Panc1 (cell line): ENCODE measurements around the gene VPS4B. TPM values are rescaled to one million over a fixed set of nuclear protein-coding genes. Genes with fewer than 3 reads are reported as not detected.
A peak's percentile ranks its signal among the peaks of the same experiment; 100 is the strongest.

Source experiments
- ATAC-seq: fragments of 200-7000 bp; cut with Tn5 transposase; 2 replicates; pipeline ENCODE4 v1.9.1; 2020; ENCODE audit warnings: mild to moderate bottlenecking, moderate library complexity
- BruUV-seq: library from RNA; stranded (reverse); fragments of 400-500 nt; replicated peaks from 2 replicates; lab custom pipeline; 2021; lab: Mats Ljungman, UMichigan
- CTCF ChIA-PET: fragments of 300-600 bp; sonication (Branson Sonifier 250); formaldehyde crosslinking; loops from one replicate; lab custom pipeline; 2022; ENCODE audit warnings: antibody characterized with exemption; lab: Charles Lee
- POLR2A ChIA-PET: fragments of 300-600 bp; sonication (Branson Sonifier 250); formaldehyde crosslinking; loops from one replicate; lab custom pipeline; 2022; ENCODE audit warnings: antibody characterized with exemption; lab: Charles Lee
- DNase-seq: peaks from one replicate; pipeline ENCODE4 v3.0.0-alpha.2; 2010; ENCODE audit warnings: low read depth, low spot score
- H3K27ac ChIP-seq: 2 replicates; pipeline ENCODE4 v1.5.1; 2011; ENCODE audit warnings: mild to moderate bottlenecking, low read length, inconsistent platforms
- H3K27me3 ChIP-seq: fragments of 200-500 bp; sonication (Bioruptor generic); 2 replicates; pipeline ENCODE4 v1.6.0; 2014; ENCODE audit warnings: low read length, inconsistent platforms; ENCODE audit not compliant: control insufficient read depth, insufficient read depth
- H3K36me3 ChIP-seq: fragments of 200-500 bp; sonication (Bioruptor generic); 2 replicates; pipeline ENCODE4 v1.5.1; 2014; ENCODE audit warnings: inconsistent platforms, mild to moderate bottlenecking, low read length, moderate library complexity; ENCODE audit not compliant: control insufficient read depth, insufficient read depth
- H3K4me1 ChIP-seq: 2 replicates; pipeline ENCODE4 v1.5.1; 2011; ENCODE audit warnings: inconsistent platforms, mild to moderate bottlenecking, low read length, moderate library complexity; ENCODE audit not compliant: control insufficient read depth, insufficient read depth
- H3K4me3 ChIP-seq, 2 experiments: 2 replicates each; pipeline ENCODE4 v1.5.1; 2011 to 2012; ENCODE audit warnings: low read depth in 2 of 2, low read length in 2 of 2, mild to moderate bottlenecking in 2 of 2, inconsistent platforms in 1 of 2, moderate library complexity in 1 of 2
- H3K9me3 ChIP-seq: fragments of 200-500 bp; sonication (Bioruptor generic); 2 replicates; pipeline ENCODE4 v1.5.1; 2014; ENCODE audit warnings: low read depth, mild to moderate bottlenecking, inconsistent platforms, low read length, moderate library complexity; ENCODE audit not compliant: control insufficient read depth, insufficient read depth
- CTCF ChIP-seq: fragments of 450-650 bp; IDR thresholded peaks from 2 replicates; pipeline ENCODE4 v1.5.1; 2017; ENCODE audit warnings: mild to moderate bottlenecking
- POLR2AphosphoS5 ChIP-seq: IDR thresholded peaks from 2 replicates; pipeline ENCODE4 v1.6.1; 2012; ENCODE audit warnings: mild to moderate bottlenecking, low read depth, low read length, moderate library complexity
- SIN3A ChIP-seq: IDR thresholded peaks from 2 replicates; pipeline ENCODE4 v1.6.1; 2012; ENCODE audit warnings: low read depth, mild to moderate bottlenecking, low read length, moderate library complexity, borderline replicate concordance; ENCODE audit not compliant: insufficient read depth
- TCF7L2 ChIP-seq: IDR thresholded peaks from 2 replicates; pipeline ENCODE4 v1.6.1; 2011; ENCODE audit warnings: mild to moderate bottlenecking, low read depth, low read length, inconsistent platforms
- in situ Hi-C: cut with HindIII; loops from 2 replicates; pipeline ENCODE4 v1.10.0; 2016; ENCODE audit warnings: low sequenced_read_pairs, low pct_unique_long_range_greater_than_20kb
- intact Hi-C: fragments of 100-400 bp; cut with micrococcal nuclease; formaldehyde crosslinking; loops from one replicate; pipeline ENCODE4 v1.10.0; 2022; ENCODE audit not compliant: unreplicated experiment
- total RNA-seq: library from RNA; stranded (reverse); gene quantifications from one replicate; pipeline ENCODE4 v1.2.1, GENCODE V29; 2021; ENCODE audit not compliant: unreplicated experiment
- TF ChIP-seq, protein P1 (sequence below), 2 experiments: IDR thresholded peaks; 2 replicates each; pipeline ENCODE4 v1.6.1; 2011 to 2012; ENCODE audit warnings: low read depth in 2 of 2, control low read depth in 1 of 2, low read length in 1 of 2, mild to moderate bottlenecking in 1 of 2, moderate library complexity in 1 of 2; ENCODE audit not compliant: insufficient read depth in 1 of 2

VPS4B gene
- total RNA-seq, 1 experiment from 2014 or later: 44.5 TPM

DNA sequence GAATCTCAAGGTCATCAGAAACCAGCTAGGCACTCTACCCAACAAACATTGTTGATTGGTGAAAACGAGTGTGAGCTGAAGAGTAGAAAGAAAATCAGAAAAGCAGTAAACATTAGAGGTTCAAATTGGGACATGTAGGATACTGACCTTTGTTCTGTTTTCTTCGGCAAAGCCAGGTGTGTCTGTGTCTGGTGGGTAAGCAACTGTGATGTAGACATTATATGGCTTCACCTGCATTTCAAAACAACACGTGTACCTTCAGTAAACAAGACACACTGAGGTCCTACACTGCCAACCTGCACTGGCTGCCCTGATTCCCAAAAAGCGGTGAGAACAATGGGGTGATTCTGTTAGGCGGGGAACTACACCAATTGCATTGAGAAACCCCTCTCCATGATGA is 78.0 kb downstream of the VPS4B start:
- DNase-seq (no peak), ATAC-seq (no peak)
- ChIA-PET CTCF (no interaction called here), POLR2A (interaction anchor here (0.6 kb wide), 1 partner anchor 82 kb away, joined by 5 read pairs; no protein-coding TSS in a partner anchor)
- intact Hi-C loops: no loop called here
- TF ChIP-seq POLR2AphosphoS5 (no peak), SIN3A (no peak), CTCF (no peak), TCF7L2 (no peak)
- TF ChIP-seq, protein P1, sequence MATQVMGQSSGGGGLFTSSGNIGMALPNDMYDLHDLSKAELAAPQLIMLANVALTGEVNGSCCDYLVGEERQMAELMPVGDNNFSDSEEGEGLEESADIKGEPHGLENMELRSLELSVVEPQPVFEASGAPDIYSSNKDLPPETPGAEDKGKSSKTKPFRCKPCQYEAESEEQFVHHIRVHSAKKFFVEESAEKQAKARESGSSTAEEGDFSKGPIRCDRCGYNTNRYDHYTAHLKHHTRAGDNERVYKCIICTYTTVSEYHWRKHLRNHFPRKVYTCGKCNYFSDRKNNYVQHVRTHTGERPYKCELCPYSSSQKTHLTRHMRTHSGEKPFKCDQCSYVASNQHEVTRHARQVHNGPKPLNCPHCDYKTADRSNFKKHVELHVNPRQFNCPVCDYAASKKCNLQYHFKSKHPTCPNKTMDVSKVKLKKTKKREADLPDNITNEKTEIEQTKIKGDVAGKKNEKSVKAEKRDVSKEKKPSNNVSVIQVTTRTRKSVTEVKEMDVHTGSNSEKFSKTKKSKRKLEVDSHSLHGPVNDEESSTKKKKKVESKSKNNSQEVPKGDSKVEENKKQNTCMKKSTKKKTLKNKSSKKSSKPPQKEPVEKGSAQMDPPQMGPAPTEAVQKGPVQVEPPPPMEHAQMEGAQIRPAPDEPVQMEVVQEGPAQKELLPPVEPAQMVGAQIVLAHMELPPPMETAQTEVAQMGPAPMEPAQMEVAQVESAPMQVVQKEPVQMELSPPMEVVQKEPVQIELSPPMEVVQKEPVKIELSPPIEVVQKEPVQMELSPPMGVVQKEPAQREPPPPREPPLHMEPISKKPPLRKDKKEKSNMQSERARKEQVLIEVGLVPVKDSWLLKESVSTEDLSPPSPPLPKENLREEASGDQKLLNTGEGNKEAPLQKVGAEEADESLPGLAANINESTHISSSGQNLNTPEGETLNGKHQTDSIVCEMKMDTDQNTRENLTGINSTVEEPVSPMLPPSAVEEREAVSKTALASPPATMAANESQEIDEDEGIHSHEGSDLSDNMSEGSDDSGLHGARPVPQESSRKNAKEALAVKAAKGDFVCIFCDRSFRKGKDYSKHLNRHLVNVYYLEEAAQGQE (IDR thresholded peaks at IDR 0.05; ENCODE audit: insufficient read depth in 1 of 2, low read depth in 2 of 2, low read length in 1 of 2): no peak
- no peaks in the 10 kb centered on the region for H3K4me1 ChIP-seq
- no TSS peak for BruUV-seq
- no peaks in the 10 kb centered on the region for H3K9me3 ChIP-seq
- no peaks in the 10 kb centered on the region; the same call in 1 of the 2 replicates for H3K36me3 ChIP-seq
- H3K4me3 ChIP-seq: no peak overlapping the region
- no peak overlapping the region for H3K27ac ChIP-seq
- in situ Hi-C loops: no loop called here
- no peaks in the 10 kb centered on the region for H3K27me3 ChIP-seq

DNA sequence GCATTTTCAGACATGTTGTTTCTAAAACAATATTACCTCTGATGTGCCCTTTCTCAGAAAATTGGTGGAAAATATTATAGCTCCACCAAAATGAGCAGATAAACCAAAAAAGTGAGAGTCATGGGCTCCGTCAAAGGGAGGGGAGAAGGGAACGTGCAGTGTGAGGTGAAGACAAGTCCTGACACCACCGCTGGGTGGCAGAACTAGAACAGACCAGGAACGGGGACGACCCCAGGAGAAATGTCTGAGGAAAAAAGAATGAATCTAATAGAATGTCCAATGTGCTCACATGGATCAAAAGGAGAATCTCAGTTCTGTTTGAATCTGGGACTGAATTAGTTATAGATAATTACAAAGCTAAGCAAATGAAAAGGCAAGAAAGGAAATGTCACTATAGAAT is 80.1 kb downstream of the VPS4B start:
- DNase-seq (no peak), ATAC-seq (peak; percentile 86)
- Histone ChIP-seq H3K27me3 (no peaks in the 10 kb centered on the region), H3K4me3 (no peak overlapping the region), H3K4me1 (no peaks in the 10 kb centered on the region), H3K36me3 (no peaks in the 10 kb centered on the region; the same call in 1 of the 2 replicates), H3K27ac (no peak overlapping the region), H3K9me3 (no peaks in the 10 kb centered on the region)
- POLR2A ChIA-PET: no interaction called here
- no peak for TF ChIP-seq POLR2AphosphoS5
- TF ChIP-seq CTCF: peak; percentile 65
- CTCF ChIA-PET: interaction anchor here (0.6 to 1.2 kb wide), 2 partner anchors 98 to 156 kb away, joined by 4 to 7 read pairs; no protein-coding TSS in a partner anchor
- in situ Hi-C loops (no loop called here), intact Hi-C loops (loop anchor here (1.0 kb wide), 1 partner anchor 97 kb away; no protein-coding TSS in a partner anchor)
- no TSS peak for BruUV-seq
